CD14-positive monocyte (primary cell): ENCODE measurements around the gene UGT1A8. TPM values are rescaled to one million over a fixed set of nuclear protein-coding genes. Genes with fewer than 3 reads are reported as not detected.

Source experiments
- DNase-seq, 3 donors: peaks; one replicate each; pipeline ENCODE4 v3.0.0-alpha.2; 2011 to 2022
- H2AFZ ChIP-seq: 2 replicates; pipeline ENCODE4 v1.6.0; 2012; ENCODE audit warnings: mild to moderate bottlenecking, low read depth, low read length, inconsistent platforms; ENCODE audit not compliant: insufficient read depth, poor library complexity, severe bottlenecking
- H3K27ac ChIP-seq, 2 donors: 1 replicate in 1 of 2; 2 replicates in 1 of 2; pipeline ENCODE4 v1.5.1; 2012 to 2013; ENCODE audit warnings: low read length in 2 of 2, control low read depth in 1 of 2, inconsistent platforms in 1 of 2, low read depth in 1 of 2, mild to moderate bottlenecking in 1 of 2
- H3K27me3 ChIP-seq, 2 donors: one replicate each; pipeline versions ENCODE4 v1.6.0 to v1.6.1; 2011 to 2013; ENCODE audit warnings: low read length in 2 of 2; ENCODE audit not compliant: control insufficient read depth in 2 of 2, insufficient read depth in 2 of 2
- H3K36me3 ChIP-seq, 2 donors: replicated peaks in 1 of 2; 1 replicate in 1 of 2; 2 replicates in 1 of 2; pipeline versions ENCODE4 v1.5.1 to v1.6.1; 2012 to 2013; ENCODE audit warnings: low read length in 2 of 2, control low read depth in 1 of 2, inconsistent platforms in 1 of 2, mild to moderate bottlenecking in 1 of 2; ENCODE audit not compliant: insufficient read depth in 2 of 2, control insufficient read depth in 1 of 2
- H3K4me1 ChIP-seq, 2 donors: 1 replicate in 1 of 2; 2 replicates in 1 of 2; pipeline versions ENCODE4 v1.5.1 to v1.6.1; 2012 to 2013; ENCODE audit warnings: low read length in 2 of 2, control low read depth in 1 of 2, inconsistent platforms in 1 of 2, mild to moderate bottlenecking in 1 of 2, moderate library complexity in 1 of 2; ENCODE audit not compliant: insufficient read depth in 2 of 2, control insufficient read depth in 1 of 2
- H3K4me2 ChIP-seq: replicated peaks from 2 replicates; pipeline ENCODE3; 2012; ENCODE audit warnings: low read length, moderate library complexity, mild to moderate bottlenecking; ENCODE audit not compliant: poor library complexity, severe bottlenecking; ENCODE audit errors: extremely low read depth
- H3K4me3 ChIP-seq, 3 experiments: fragments of 200-600 bp in 1 of 3; sonication (generic) in 1 of 3; replicated peaks in 1 of 3; 1 replicate in 2 of 3; 2 replicates in 1 of 3; pipeline ENCODE4 v1.5.1; 2011 to 2013; ENCODE audit warnings: low read length in 3 of 3, mild to moderate bottlenecking in 3 of 3, control low read depth in 2 of 3, low read depth in 2 of 3, inconsistent platforms in 1 of 3, moderate library complexity in 1 of 3
- H3K79me2 ChIP-seq: 2 replicates; pipeline ENCODE4 v1.6.0; 2012; ENCODE audit warnings: mild to moderate bottlenecking, control low read depth, inconsistent platforms, low read length, moderate library complexity; ENCODE audit not compliant: insufficient read depth
- H3K9ac ChIP-seq: 2 replicates; pipeline ENCODE4 v1.6.0; 2017; ENCODE audit warnings: low read length, mild to moderate bottlenecking; ENCODE audit not compliant: insufficient read depth, poor library complexity, severe bottlenecking
- H3K9me3 ChIP-seq, 2 donors: replicated peaks in 1 of 2; 1 replicate in 1 of 2; 2 replicates in 1 of 2; pipeline versions ENCODE4 v1.5.1 to v1.6.1; 2012 to 2013; ENCODE audit warnings: low read length in 2 of 2, control low read depth in 1 of 2; ENCODE audit not compliant: control insufficient read depth in 1 of 2, insufficient read depth in 1 of 2
- H4K20me1 ChIP-seq: 2 replicates; pipeline ENCODE4 v1.6.0; 2012; ENCODE audit warnings: mild to moderate bottlenecking, low read length, control low read depth, moderate library complexity; ENCODE audit not compliant: insufficient read depth
- H3K27ac Mint-ChIP-seq, 7 donors: one replicate each; pipeline ENCODE4 v1.8.0; 2020; ENCODE audit warnings: mild to moderate bottlenecking in 7 of 7, mixed read lengths in 7 of 7, moderate library complexity in 6 of 7, inconsistent platforms in 2 of 7
- H3K27me3 Mint-ChIP-seq, 3 donors: one replicate each; pipeline ENCODE4 v1.8.0; 2021 to 2022; ENCODE audit warnings: low read depth in 3 of 3, mild to moderate bottlenecking in 3 of 3, mixed read lengths in 3 of 3, moderate library complexity in 3 of 3, inconsistent platforms in 1 of 3
- H3K36me3 Mint-ChIP-seq, 2 donors: one replicate each; pipeline ENCODE4 v1.8.0; 2020; ENCODE audit warnings: mixed read lengths in 2 of 2, inconsistent platforms in 1 of 2, mild to moderate bottlenecking in 1 of 2
- H3K4me1 Mint-ChIP-seq: one replicate; pipeline ENCODE4 v1.8.0; 2020; ENCODE audit warnings: mild to moderate bottlenecking, mixed read lengths
- H3K4me3 Mint-ChIP-seq, 2 donors: one replicate each; pipeline ENCODE4 v1.8.0; 2020; ENCODE audit warnings: mild to moderate bottlenecking in 2 of 2, mixed read lengths in 2 of 2, moderate library complexity in 1 of 2
- H3K9me3 Mint-ChIP-seq, 7 donors: one replicate each; pipeline ENCODE4 v1.8.0; 2020 to 2022; ENCODE audit warnings: mixed read lengths in 7 of 7, mild to moderate bottlenecking in 6 of 7, moderate library complexity in 6 of 7, inconsistent platforms in 2 of 7
- CTCF ChIP-seq: fragments of 200-600 bp; IDR thresholded peaks from one replicate; pipeline ENCODE4 v1.8.0; 2022; ENCODE audit warnings: antibody characterized with exemption, mild to moderate bottlenecking
- WGBS: methylation state at CpG from one replicate; pipeline ENCODE4 v1.1.5; 2013; ENCODE audit warnings: missing lambda C conversion rate; ENCODE audit not compliant: insufficient coverage; 5-methylcytosine and 5-hydroxymethylcytosine counted together
- intact Hi-C, 2 donors: fragments of 100-400 bp; cut with micrococcal nuclease; formaldehyde crosslinking; loops; one replicate each; pipeline versions ENCODE4 v1.15.0 to v1.15.1; 2023
- polyA plus RNA-seq, 3 donors: library from polyadenylated mRNA; depleted of rRNA in 1 of 3; unstranded in 2 of 3; stranded (reverse) in 1 of 3; fragments of 300-500 nt in 2 of 3; fragments of >200 nt in 1 of 3; fragmentation: Illumina TruSeq in 2 of 3; gene quantifications; 1 replicate in 2 of 3; 2 replicates in 1 of 3; pipeline ENCODE4 v1.2.3, GENCODE V29; 2012 to 2021

UGT1A8 gene
- polyA plus RNA-seq, 3 donors, result not detected

DNA sequence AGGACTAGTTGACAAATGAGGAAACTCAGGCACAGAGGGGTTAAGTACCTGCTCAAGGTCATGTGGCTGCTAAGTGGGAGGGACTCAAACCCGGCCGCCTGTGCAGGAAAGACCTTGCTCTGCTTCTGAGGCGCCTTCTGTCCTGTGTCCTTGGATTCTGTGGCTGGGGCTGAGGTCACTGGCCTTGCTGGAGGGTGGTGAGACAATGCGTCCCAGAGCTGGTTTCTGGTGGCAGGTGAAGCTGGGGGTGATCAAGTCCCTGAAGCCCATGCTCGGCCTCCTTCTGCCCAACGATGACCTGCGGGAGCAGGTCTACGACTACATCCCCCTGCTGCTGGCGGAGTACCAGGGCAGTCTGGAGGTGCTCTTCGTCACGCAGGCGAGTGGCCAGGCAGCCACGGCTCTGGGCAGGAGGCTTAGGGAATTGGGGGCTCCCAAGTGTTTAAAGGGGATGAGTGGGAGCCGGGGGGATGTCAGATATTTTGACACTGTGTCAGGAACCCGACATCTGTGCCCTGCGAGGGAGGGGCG lies 176.8 kb downstream of the UGT1A8 start:
- Mint-ChIP-seq H3K27me3 (peaks cover 0 to 9% (median 5%) of the 10 kb centered on the region in 3 donors), H3K36me3 (no peaks in the 10 kb centered on the region), H3K9me3 (peaks cover 0 to 2% (median 0%) of the 10 kb centered on the region in 7 donors), H3K27ac (no peak overlapping the region), H3K4me1 (no peaks in the 10 kb centered on the region), H3K4me3 (no peak overlapping the region)
- Histone ChIP-seq H3K27me3 (no peaks in the 10 kb centered on the region), H3K79me2 (no peaks in the 10 kb centered on the region), H4K20me1 (no peaks in the 10 kb centered on the region), H3K4me2 (no peak overlapping the region), H3K4me3 (no peak overlapping the region), H3K4me1 (no peaks in the 10 kb centered on the region), H3K9me3 (no peaks in the 10 kb centered on the region), H2AFZ (no peak overlapping the region), H3K36me3 (no peaks in the 10 kb centered on the region), H3K27ac (no peak overlapping the region), H3K9ac (no peak overlapping the region)
- 89% methylated on average over 17 of the region's 17 CpGs for WGBS
- TF ChIP-seq CTCF, result no peak
- intact Hi-C loops, result no loop called here
- no peak for DNase-seq

DNA sequence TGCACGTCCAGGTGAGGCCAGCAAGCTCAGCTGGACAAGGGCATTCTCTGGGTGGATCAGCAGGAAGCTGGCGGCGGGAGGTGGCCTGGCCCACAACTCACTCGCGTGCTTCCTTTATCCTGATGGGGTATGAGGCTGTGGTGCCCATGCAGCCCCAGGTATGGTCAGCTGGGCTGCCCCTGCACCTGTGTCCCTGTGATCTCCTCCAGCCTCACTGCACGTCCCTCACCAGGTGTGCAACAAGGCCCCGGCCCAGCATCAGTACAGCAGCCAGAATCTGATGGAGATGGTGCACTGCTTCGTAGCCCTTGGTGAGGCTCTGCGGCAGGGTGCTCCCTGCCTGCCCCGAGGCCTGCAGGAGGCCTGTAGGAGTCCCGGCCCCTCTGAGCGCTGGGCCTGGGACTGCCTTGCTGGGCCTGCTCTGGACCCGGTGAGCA lies 178.3 kb downstream of the UGT1A8 start:
- H3K9me3 Mint-ChIP-seq, result peaks cover 0 to 2% (median 0%) of the 10 kb centered on the region in 7 donors
- DNase-seq, result no peak
- Histone ChIP-seq H2AFZ (no peak overlapping the region), H3K4me2 (no peak overlapping the region), H3K27me3 (no peaks in the 10 kb centered on the region), H3K4me3 (no peak overlapping the region), H3K79me2 (no peaks in the 10 kb centered on the region), H3K9ac (no peak overlapping the region), H4K20me1 (no peaks in the 10 kb centered on the region), H3K27ac (no peak overlapping the region), H3K9me3 (no peaks in the 10 kb centered on the region), H3K4me1 (no peaks in the 10 kb centered on the region), H3K36me3 (no peaks in the 10 kb centered on the region)
- H3K27ac Mint-ChIP-seq, result no peak overlapping the region
- peaks cover 0 to 9% (median 7%) of the 10 kb centered on the region in 3 donors for H3K27me3 Mint-ChIP-seq
- intact Hi-C loops, result no loop called here
- no peaks in the 10 kb centered on the region for H3K4me1 Mint-ChIP-seq
- no peak overlapping the region for H3K4me3 Mint-ChIP-seq
- 97% methylated on average over 13 of the region's 13 CpGs for WGBS
- no peak for TF ChIP-seq CTCF
- H3K36me3 Mint-ChIP-seq, result no peaks in the 10 kb centered on the region
